Fibroblast of lung (primary cell): ENCODE measurements around the gene TRIP13.

Experiments used
- EZH2 ChIP-seq: IDR thresholded peaks from 2 replicates; pipeline ENCODE4 v1.5.1; 2012; ENCODE audit warnings: low read length, control low read depth, mild to moderate bottlenecking; ENCODE audit errors: missing control alignments
- TF ChIP-seq, protein P1 (sequence below), 2 donors: IDR thresholded peaks in 1 of 2; conservative IDR thresholded peaks in 1 of 2; 1 replicate in 1 of 2; 2 replicates in 1 of 2; pipeline ENCODE4 v1.5.1; 2011 to 2012; ENCODE audit warnings: low read length in 2 of 2, control low read depth in 1 of 2, inconsistent platforms in 1 of 2, low read depth in 1 of 2, mild to moderate bottlenecking in 1 of 2

DNA sequence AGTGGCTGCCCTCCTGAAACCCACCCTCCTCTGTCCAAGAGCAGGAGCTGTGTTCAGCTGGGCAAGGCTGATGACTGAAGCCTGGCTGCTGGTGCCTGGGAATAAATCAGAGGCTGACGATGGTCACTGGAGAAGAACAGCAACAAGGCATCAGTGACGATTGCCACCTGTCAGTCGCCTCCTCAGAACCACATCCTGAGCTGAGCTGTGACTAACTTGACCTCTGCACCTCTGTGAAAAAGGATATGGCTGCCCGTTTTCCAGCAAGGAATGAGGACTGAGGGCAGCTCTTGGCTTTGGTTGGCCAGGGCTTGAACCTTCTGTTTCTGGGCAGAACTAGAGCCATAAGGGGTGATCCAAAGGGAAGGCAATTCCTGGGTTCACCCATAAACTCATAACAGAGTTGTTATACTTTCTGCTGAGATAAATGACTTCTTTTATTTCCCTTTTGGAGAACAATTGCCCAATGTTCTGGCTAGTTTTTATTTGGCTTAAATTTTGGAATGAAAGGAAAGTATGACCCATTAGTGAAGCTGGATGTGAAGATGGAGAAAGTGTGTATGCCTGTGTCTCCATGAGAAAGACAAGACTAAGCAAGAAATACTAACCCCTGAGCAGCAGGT lies 40.1 kb downstream of the TRIP13 start:
- TF ChIP-seq, protein P1, sequence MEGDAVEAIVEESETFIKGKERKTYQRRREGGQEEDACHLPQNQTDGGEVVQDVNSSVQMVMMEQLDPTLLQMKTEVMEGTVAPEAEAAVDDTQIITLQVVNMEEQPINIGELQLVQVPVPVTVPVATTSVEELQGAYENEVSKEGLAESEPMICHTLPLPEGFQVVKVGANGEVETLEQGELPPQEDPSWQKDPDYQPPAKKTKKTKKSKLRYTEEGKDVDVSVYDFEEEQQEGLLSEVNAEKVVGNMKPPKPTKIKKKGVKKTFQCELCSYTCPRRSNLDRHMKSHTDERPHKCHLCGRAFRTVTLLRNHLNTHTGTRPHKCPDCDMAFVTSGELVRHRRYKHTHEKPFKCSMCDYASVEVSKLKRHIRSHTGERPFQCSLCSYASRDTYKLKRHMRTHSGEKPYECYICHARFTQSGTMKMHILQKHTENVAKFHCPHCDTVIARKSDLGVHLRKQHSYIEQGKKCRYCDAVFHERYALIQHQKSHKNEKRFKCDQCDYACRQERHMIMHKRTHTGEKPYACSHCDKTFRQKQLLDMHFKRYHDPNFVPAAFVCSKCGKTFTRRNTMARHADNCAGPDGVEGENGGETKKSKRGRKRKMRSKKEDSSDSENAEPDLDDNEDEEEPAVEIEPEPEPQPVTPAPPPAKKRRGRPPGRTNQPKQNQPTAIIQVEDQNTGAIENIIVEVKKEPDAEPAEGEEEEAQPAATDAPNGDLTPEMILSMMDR (conservative IDR thresholded peaks at IDR 0.05 in 1 of 2, IDR thresholded peaks at IDR 0.05 in 1 of 2; ENCODE audit: low read depth in 1 of 2, low read length in 2 of 2) = no peak
- no peak for TF ChIP-seq EZH2
